Dedifferentiated amniotic fluid mesenchymal stem cell (primary cell): ENCODE data around the gene CFAP77.

Source experiments
- DNase-seq: peaks from one replicate; pipeline ENCODE4 v3.0.0-alpha.2; 2016; ENCODE audit errors: extremely low spot score

Gene CFAP77

DNA sequence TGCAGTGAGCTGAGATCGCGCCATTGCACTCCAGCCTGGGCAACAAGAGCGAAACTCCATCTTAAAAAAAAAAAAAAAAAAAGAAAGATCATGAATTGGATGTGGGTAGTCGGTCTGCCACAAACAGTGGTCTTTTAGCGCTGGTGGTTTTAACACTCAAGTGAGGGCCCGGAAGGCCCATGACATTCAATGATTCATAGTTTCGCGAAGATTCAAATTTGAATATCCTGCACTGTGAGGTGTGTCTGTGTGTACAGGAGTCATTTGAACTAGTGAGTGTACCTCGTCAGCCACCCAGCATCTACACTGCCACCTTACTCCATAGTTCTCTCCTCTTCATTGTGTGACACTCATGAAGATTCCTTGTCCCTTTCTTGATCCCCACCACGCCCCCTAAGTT, 41.3 kb downstream of the CFAP77 start:
- no peak for DNase-seq

DNA sequence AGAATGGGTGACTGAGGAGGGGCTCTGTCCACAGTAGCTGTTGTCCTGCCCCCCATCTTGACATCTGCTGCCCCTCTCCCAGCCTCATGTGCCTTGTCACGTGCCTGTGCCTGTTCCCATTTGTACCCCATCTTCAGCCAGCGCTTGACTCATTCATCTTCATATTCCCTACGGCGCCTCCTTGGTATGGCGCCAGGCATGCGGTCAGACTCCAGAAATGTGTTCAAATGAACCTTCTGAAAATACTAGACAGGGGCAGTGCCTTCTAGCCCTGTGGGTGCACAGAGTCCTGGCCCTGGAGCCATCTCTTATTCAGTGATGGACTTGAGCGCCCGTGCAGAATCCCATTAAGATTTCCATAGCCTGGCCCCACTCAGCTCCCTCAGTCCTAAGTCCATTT, 46.2 kb downstream of the CFAP77 start:
- no peak for DNase-seq

DNA sequence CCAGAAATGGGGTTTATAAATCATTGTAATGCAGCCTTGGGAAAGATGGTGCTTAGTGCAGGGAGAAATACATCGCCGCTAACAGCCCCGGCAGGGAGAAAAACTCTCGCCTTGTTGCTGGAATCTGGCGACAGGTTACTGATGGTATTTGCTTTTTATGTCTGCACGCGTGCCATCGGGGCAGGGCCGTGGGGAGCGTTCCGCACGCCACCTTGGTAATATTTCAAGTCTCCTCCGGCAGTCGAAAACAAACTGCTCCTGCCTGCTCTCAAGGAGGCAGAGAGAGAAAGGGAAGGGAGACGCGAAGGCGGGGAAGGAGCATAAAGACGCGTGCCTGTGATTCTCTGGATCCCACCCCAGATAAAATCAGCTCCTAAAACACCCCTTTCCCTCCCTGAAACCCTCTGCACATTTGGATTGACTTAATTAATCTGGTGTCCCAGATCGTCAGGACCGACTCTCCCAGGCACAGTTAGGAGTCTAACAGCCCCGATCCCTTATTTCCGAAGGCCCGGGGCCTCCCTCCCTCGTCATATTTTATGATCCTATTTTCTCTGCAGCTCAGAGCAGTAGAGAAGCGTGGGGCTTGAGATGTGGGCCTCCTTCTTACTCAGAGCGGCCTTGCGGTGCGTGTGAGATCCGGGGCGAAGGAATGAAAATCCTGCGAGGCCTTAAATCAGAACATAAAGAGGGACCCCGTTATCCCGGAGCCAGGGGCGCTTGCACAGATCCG, 47.7 kb downstream of the CFAP77 start:
- no peak for DNase-seq

DNA sequence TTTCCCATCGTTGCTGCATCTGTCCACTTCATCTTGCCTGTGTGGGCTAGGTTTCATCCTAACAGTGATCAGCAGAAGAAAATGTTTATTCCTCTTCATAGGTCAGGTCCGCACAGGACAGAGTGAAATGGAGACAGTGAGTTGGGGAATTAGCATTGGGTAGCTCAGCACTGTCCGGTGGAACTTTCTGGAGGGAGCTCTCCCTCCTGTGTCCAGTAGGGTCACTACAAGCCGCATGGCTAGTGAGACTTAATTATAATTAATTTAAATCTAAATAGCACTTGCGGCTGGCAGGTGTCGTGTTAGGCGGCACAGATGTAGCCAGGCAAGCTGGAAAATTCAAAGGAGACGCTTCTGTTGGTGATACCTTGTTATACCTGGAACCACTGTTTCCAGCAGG, 48.4 kb downstream of the CFAP77 start:
- no peak for DNase-seq

DNA sequence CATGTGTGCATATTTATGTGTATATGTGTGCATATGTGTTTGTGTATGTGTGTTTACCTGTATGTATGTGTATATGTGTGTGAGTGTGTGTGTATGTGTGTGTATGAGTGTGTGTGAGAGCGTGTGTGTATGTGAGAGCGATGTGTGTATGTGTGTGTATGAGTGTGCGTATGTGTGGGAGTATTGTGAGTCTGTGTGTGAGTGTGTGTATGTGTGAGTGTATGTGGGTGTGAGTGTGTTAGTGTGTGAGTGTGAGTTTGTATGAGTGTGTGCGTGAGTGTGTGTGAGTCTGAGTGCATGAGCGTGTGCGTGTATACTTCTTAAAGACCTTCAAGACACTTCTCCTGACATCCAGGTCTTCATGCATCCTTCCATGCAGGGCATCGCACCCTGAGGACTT, 49.6 kb downstream of the CFAP77 start:
- no peak for DNase-seq

DNA sequence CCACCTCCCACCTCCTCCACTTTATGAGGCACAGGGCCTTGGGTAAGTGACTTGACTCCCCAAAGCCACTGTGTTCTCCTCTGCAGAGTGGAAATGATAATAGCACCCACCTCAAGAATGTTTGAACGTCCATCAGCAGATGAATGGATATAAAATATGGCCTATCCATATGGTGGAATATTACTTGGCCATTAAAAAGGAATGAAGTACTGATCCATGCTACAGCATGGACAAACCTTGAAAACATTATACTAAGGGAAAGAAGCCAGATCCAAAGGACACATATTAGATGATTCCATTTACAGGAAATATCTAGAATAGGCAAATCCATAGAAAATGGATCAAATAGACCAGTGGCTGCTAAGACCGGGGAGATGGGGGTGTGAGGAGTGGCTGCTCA, 50.2 kb downstream of the CFAP77 start:
- DNase-seq = no peak

DNA sequence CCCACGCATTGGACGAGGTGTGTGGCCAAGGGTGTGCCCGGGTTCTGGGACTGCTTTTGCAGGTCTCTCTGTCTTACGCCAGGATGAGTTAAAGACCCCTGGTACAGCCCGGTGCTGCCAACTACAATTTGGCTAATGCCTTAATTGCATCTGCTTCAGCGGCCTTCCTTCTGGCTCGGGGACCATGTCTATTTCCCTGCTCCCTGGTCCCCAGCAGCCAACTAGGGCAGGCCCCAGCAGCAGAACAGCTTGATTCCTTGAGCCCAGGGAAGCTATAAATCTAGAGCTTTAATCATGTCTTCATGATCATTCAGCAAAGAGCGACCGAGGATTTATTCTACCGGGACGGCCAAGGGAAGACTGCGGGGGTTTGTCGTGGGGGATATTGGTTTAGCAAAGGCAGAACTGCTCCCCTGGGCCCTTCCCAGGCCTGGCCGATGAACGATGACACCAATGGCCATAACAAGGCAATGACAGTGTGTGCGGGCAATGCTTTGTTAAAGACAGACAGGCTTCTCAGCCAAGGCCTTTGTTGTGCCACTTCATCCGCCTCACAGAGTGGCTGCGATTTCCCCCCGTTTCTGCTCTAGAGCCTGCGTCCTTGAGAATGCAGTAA, 51.4 kb downstream of the CFAP77 start:
- no peak for DNase-seq

DNA sequence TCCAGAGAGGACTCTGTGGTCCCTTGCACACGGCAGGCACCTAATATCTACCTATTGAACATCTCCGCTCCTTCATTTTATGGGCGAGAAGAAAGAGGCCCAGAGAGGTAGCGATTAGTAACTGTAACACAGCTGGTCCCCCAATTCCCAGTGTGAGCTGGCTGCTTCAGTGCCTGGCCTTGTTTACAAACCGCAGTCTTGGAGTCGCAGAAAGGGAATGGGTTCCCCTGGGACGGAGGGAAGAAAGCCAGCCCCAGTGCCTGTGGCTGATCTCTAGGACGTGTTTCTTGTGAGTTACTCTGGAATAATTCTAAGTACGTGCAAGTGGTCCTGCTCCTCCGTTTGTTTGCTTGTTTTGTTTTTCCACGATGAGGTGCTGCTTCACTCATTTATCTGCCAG, 52.0 kb downstream of the CFAP77 start:
- no peak for DNase-seq

DNA sequence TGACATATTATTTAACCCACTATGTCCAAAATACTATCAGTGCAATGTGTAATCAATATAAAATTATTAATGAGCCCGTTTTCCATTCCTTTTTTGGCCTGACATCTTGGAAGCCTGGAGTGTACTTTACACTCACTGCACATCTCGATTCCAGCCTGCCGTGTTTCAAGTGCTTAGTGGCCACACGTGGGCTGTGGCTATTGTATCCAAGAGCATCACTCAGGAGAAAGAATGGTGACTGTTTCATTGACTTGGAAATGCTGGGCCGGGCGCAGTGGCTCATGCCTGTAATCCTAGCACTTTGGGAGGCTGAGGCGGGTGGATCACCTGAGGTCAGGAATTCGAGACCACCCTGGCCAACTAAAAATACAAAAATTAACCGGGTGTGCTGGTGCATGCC, 54.5 kb downstream of the CFAP77 start:
- no peak for DNase-seq

DNA sequence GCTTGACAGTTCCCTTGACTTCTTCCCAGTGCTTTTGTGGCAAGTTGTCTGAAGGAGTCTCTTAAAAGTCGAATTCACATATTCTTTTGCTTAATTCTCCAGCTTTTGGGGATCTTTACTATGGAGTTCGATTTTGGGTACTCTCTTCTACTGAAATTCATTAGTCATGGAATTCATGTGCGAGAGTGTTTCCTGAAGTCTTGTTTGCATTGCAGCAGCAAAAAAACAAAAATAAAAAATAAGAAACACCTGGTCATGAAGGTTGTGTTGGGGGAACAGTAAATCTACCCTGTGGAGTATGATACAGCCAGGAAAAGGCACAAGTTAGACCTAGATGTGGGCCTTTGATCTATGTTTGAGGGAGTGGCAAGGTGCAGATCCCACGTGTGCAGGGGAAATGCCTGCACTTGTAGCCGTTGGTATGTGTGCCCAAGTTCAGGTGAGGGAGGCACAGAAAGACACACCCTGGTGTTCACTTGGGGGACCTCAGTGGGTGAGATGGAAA, 55.2 kb downstream of the CFAP77 start:
- no peak for DNase-seq

DNA sequence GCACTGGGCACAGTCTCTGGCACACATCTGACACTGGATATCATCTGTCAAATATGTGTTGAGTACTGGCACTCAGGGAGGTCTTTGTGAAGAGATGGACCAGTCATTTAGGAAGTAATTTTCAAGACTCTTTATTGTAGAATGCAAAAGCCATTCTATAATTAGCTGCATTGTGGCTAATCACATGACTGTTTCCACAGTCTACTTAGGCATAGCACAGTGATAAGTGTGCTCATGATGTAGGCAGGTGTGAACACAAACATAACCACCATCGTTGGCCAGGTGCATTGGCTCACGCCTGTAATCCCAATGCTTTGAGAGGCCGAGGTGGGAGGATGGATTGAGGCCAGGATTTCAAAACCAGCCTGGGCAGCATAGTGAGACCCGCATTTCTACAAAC, 62.2 kb downstream of the CFAP77 start:
- DNase-seq = no peak

DNA sequence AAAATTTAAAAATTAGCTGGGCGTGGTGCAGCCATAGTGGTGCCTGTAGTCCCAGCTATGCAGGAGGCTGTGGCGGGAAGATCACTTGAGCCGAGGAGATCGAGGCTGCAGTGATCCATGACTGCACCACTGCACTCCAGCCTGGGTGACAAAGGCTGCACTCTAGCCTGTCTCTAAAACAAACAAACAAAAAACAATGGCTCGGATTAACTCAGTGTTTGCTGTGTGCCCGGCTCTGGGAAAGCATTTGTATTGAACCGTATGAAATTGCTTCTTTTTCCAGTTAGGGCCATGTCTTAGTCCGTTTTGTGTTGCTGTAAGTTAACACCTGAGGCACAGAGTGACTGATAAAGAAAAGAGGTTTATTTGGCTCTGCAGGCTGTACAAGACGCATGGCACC, 62.6 kb downstream of the CFAP77 start:
- no peak for DNase-seq

DNA sequence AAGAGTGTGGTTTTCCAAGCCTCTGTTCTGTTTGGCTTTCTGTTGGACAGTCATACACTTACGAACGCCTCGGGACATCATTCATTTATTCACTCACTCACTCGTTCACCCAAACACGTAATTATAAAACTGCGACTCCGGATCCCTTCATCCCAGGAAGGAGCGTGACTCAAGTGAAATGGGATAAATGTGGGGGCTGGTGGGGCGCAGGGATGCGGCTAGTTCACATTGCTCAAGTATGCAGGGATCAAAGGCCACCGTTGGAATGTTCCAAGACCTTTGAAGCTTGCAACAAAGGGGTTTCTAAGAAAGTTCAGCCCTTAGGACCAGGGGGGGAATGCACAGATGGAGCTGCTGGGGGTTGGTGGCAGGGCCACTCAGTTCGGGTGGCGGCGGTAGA, 64.2 kb downstream of the CFAP77 start:
- no peak for DNase-seq

DNA sequence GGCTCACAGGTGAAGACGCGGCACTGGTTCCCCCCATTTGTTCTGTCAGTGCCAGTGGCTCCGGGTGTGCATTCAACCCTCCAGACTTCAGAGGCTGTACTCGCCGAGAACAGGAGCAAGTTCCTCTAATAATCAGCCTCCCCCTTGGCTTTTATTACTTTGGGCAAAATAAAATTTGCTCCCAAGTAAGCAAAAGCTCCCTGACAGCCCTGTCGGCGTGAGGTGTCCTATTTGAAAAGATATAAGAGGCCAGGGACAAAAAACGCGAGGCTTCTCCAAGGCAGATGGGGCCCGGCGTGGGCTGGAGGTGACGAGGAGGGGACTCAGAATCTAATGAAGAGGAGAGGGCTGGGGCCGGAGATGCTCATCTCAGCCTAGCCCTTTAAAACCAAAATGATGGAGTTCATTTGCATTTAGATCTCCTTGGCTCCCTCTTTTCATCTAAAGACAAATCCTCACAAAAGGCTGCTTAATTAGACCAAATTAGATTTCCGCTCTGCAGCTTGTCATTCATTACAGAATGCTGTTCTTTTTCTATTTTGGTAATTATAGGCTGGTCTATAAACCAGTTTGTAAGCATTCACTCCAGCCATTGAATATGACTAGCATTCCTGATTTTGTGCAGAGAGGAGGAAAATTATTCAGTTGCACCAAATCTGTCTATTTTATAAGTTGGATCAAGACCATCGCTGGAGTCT, 68.5 kb downstream of the CFAP77 start:
- DNase-seq = no peak

DNA sequence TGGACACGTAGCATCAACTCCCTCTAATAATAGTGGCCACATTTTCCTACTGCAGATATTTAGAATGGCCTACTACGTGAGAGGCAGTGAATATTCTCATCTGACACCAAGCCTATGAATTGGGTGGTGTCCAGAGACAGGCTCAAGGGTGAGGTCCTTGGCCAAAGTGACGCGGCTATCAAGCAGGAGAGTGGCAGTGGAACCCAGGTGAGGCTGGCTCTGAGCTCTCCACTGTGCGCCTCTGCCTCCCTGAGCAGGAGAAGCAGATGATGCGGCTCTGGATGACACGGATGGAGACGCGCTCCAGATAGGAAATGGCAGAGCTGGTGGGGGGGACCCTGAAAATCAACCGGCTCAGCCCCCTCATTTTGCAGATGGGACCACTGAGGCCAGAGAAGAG, 69.7 kb downstream of the CFAP77 start:
- DNase-seq = no peak

DNA sequence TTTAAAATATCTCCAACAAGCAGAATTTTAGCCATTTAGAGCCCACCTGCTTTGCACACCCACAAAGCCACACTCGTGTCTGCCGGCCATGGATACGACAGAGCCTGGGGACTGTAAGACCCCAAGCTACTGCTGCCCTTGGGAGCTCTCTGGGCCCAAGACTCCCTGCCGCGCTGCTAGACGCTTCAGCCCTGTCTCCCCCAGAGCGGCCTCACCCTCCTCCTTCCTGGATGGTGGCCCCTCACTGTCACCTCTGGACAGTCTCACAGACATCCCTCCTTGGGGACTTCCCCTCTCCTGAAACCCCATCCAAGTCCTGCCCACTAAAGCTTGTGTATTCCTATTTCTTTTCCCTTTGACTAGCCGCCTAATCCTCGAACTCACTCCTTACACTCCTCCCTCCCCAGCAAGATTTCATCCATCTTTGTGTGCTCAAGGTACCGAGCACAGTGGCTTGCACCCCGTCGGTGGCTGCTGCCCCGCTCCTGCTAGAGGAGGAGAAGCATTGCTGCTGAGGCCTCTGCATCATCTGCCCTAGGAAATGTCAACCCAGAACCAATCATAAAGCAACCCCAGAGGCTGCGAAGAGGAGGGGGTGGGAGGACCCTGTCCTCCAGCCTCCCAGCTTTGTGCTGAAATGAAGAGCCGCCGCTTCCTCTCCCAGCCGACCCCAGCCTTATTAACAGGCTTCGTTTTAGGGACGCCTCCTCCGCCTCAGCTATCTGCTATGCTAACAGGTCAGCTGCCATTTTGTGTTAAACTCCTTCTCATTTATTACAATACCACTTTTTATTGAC, 71.2 kb downstream of the CFAP77 start:
- DNase-seq = no peak

DNA sequence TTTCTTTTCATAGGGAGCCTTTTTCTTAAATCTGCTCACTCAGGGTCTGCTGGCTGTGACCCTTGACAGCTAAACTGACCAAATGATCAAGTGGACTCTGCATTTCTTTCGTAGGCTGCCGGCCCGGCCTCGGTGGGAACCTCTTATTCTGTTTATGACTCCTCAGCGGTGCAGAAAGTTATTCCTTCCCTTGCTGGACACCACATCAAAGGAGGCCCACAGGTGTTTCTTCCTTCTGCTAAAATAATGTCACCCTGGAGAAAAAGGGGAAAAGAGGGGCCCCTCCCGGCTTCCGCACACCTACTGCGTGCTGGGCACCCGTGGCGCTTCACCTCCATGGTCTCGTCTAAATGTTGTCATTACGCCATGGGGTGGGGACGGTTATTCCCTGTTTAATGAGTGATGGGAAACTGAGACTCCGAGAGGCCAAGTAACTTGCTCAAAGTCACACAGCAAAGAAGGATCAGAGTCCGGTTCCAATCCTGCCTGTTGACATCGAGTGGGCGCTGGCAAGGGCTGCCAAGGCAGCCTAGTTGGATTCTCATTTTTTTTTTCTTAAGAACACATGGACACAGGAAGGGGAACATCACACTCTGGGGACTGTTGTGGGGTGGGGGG, 72.3 kb downstream of the CFAP77 start:
- DNase-seq = no peak

DNA sequence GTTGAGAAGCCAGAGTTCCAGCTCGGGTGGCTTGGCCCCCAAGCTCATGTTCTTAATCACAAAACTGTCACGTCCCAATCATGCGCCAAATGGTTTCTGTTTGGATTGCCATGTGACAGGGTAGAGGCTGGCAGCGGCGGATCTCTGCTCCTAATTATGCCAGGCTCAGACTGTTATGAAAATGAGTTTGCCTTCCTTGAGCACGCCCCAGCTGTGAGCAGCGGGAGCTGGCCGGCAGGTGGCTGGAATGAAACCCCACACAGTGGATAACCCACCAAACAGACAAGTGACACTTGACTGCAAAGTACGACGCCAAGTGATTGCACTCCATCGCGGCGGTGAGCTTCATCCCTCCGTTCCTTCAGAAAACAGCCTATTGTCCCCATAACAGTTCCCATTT, 75.4 kb downstream of the CFAP77 start:
- DNase-seq = no peak

DNA sequence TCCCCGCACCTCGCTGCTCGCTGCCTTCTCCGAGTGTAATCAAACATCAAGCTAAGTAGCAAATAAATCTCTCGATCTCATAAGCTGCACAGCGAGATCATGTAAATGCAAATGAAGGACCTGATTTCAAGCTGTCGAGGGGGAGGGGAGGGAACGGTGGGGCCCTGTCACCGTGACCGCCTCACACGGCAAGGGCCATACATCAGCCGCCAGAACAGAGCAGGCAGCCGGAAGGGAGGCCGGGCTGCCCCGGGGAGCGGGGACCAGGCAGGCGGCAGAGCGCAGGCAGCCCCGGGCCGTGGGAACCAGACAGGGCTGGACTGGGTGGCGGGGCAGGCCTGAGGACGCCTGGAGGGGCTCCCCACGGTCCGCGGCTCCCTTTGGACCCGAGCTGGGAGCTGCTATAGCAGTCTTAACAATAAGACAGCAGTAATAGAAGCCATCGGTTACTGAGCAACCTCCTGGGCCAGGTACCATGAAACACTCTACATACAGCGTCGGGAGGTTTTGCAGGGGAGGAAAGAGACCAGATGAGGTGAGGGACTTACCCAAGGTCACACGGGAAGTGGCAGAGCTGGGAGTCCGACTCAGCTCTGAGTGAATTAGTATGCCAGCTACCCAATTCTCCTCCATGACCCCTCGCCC, 76.8 kb downstream of the CFAP77 start:
- DNase-seq = no peak

DNA sequence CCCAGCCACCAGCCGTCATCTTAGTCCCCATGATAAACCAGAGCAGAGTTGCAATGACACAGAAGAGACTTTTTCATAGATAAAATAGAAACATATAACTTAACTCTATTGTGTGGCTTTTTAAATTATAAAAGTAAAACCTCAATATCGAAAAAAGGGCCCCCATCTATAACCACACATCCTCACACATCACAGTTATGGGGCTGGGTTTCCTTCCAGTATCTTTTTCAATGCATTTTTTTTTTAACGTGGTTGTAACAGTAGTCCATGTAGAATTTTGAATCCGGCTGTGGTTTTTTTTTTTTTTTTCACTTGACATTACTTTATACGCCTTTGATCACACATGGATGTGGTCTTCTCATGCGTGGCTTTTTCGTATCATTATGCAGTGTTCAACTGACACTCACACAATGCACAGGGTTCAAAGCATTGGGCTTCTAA, 77.4 kb downstream of the CFAP77 start:
- DNase-seq = no peak

DNA sequence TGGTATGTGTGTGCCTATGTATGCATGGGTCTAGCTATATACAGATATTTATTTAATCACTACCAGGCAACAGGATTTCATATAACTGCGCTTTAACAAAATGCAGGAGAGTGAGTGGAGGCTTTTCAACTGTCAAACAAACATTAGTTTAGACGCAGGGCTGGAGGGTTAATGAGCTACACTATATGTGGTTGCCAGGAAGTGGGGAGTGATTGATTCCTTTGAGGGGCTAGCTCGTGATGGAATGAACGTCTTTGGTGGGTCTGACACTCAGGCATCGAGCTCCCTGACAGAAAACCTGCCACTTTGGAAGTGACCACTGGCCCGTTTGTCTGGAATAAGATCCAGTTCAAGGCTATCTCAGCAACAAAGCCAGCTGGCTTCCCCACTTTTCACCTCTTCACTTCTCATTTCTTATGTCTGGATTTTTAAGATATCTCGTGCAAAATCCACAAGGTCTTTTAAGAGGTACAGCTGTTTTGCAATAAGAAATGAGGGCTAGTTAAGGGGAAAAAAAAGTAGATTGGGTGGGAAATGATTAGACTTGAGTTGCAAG, 78.0 kb downstream of the CFAP77 start:
- no peak for DNase-seq
